Measurements from ENCODE around the gene RXRG.

GRCh38 chr1:165364568-165365133 is 80.3 kb downstream of the RXRG start:
- no peak for TF ChIP-seq CTCF (IDR thresholded peaks at IDR 0.05)
- peak in 1 of 3 donors; percentile 8 for TF ChIP-seq POLR2AphosphoS5 (IDR thresholded peaks at IDR 0.05)

Data from suprapubic skin (tissue), 3 donors.